Panc1 (cell line): Measurements from ENCODE around the gene PPIL4. TPM values are rescaled to one million over a fixed set of nuclear protein-coding genes. Genes with fewer than 3 reads are reported as not detected.

Experiments used
- ATAC-seq: fragments of 200-7000 bp; cut with Tn5 transposase; 2 replicates; pipeline ENCODE4 v1.9.1; 2020; ENCODE audit warnings: mild to moderate bottlenecking, moderate library complexity
- BruUV-seq: library from RNA; stranded (reverse); fragments of 400-500 nt; replicated peaks from 2 replicates; lab custom pipeline; 2021; lab: Mats Ljungman, UMichigan
- CTCF ChIA-PET: fragments of 300-600 bp; sonication (Branson Sonifier 250); formaldehyde crosslinking; loops from one replicate; lab custom pipeline; 2022; ENCODE audit warnings: antibody characterized with exemption; lab: Charles Lee
- POLR2A ChIA-PET: fragments of 300-600 bp; sonication (Branson Sonifier 250); formaldehyde crosslinking; loops from one replicate; lab custom pipeline; 2022; ENCODE audit warnings: antibody characterized with exemption; lab: Charles Lee
- DNase-seq: peaks from one replicate; pipeline ENCODE4 v3.0.0-alpha.2; 2010; ENCODE audit warnings: low read depth, low spot score
- H3K27ac ChIP-seq: 2 replicates; pipeline ENCODE4 v1.5.1; 2011; ENCODE audit warnings: mild to moderate bottlenecking, low read length, inconsistent platforms
- H3K27me3 ChIP-seq: fragments of 200-500 bp; sonication (Bioruptor generic); 2 replicates; pipeline ENCODE4 v1.6.0; 2014; ENCODE audit warnings: low read length, inconsistent platforms; ENCODE audit not compliant: control insufficient read depth, insufficient read depth
- H3K36me3 ChIP-seq: fragments of 200-500 bp; sonication (Bioruptor generic); 2 replicates; pipeline ENCODE4 v1.5.1; 2014; ENCODE audit warnings: inconsistent platforms, mild to moderate bottlenecking, low read length, moderate library complexity; ENCODE audit not compliant: control insufficient read depth, insufficient read depth
- H3K4me1 ChIP-seq: 2 replicates; pipeline ENCODE4 v1.5.1; 2011; ENCODE audit warnings: inconsistent platforms, mild to moderate bottlenecking, low read length, moderate library complexity; ENCODE audit not compliant: control insufficient read depth, insufficient read depth
- H3K4me3 ChIP-seq, 2 experiments: 2 replicates each; pipeline ENCODE4 v1.5.1; 2011 to 2012; ENCODE audit warnings: low read depth in 2 of 2, low read length in 2 of 2, mild to moderate bottlenecking in 2 of 2, inconsistent platforms in 1 of 2, moderate library complexity in 1 of 2
- H3K9me3 ChIP-seq: fragments of 200-500 bp; sonication (Bioruptor generic); 2 replicates; pipeline ENCODE4 v1.5.1; 2014; ENCODE audit warnings: low read depth, mild to moderate bottlenecking, inconsistent platforms, low read length, moderate library complexity; ENCODE audit not compliant: control insufficient read depth, insufficient read depth
- CTCF ChIP-seq: fragments of 450-650 bp; IDR thresholded peaks from 2 replicates; pipeline ENCODE4 v1.5.1; 2017; ENCODE audit warnings: mild to moderate bottlenecking
- POLR2AphosphoS5 ChIP-seq: IDR thresholded peaks from 2 replicates; pipeline ENCODE4 v1.6.1; 2012; ENCODE audit warnings: mild to moderate bottlenecking, low read depth, low read length, moderate library complexity
- REST ChIP-seq, 2 experiments: IDR thresholded peaks; 2 replicates each; pipeline ENCODE4 v1.6.1; 2011 to 2012; ENCODE audit warnings: low read depth in 2 of 2, control low read depth in 1 of 2, low read length in 1 of 2, mild to moderate bottlenecking in 1 of 2, moderate library complexity in 1 of 2; ENCODE audit not compliant: insufficient read depth in 1 of 2
- SIN3A ChIP-seq: IDR thresholded peaks from 2 replicates; pipeline ENCODE4 v1.6.1; 2012; ENCODE audit warnings: low read depth, mild to moderate bottlenecking, low read length, moderate library complexity, borderline replicate concordance; ENCODE audit not compliant: insufficient read depth
- TCF7L2 ChIP-seq: IDR thresholded peaks from 2 replicates; pipeline ENCODE4 v1.6.1; 2011; ENCODE audit warnings: mild to moderate bottlenecking, low read depth, low read length, inconsistent platforms
- in situ Hi-C: cut with HindIII; loops from 2 replicates; pipeline ENCODE4 v1.10.0; 2016; ENCODE audit warnings: low sequenced_read_pairs, low pct_unique_long_range_greater_than_20kb
- intact Hi-C: fragments of 100-400 bp; cut with micrococcal nuclease; formaldehyde crosslinking; loops from one replicate; pipeline ENCODE4 v1.10.0; 2022; ENCODE audit not compliant: unreplicated experiment
- total RNA-seq: library from RNA; stranded (reverse); gene quantifications from one replicate; pipeline ENCODE4 v1.2.1, GENCODE V29; 2021; ENCODE audit not compliant: unreplicated experiment

The PPIL4 gene
- total RNA-seq, 1 experiment from 2014 or later, result 19.9 TPM

GRCh38 chr6:149472241-149472640 lies 73.6 kb downstream of the PPIL4 start:
- no peaks in the 10 kb centered on the region for H3K4me1 ChIP-seq
- ChIA-PET POLR2A (no interaction called here), CTCF (no interaction called here)
- DNase-seq (no peak), ATAC-seq (no peak)
- BruUV-seq, result no TSS peak
- no peaks in the 10 kb centered on the region for H3K27me3 ChIP-seq
- no peak overlapping the region for H3K27ac ChIP-seq
- in situ Hi-C loops (no loop called here), intact Hi-C loops (no loop called here)
- no peaks in the 10 kb centered on the region for H3K9me3 ChIP-seq
- TF ChIP-seq SIN3A (no peak), CTCF (no peak), POLR2AphosphoS5 (no peak), TCF7L2 (no peak), REST (IDR thresholded peaks at IDR 0.05; ENCODE audit: insufficient read depth in 1 of 2, low read depth in 2 of 2, low read length in 1 of 2) (no peak)
- no peak overlapping the region for H3K4me3 ChIP-seq
- H3K36me3 ChIP-seq, result no peaks in the 10 kb centered on the region

DNA sequence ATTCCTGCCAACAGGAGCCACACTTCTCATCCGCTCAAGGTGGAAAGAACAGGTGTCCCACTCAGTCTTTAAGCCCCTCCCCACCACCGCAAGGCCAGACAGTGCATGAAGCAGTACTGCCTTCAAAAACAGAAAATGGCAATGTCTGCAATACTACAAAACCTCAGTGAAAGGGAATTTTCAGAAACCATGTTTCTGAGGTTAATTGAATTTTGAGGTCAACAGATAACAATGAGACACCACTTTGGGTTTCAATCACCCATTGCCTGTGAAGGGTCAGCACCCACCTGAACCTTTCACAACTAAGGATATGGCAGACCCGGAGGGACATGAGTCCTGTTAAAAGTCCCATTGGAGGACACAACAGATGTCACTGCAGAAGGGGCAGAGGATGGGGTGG lies 74.0 kb downstream of the PPIL4 start:
- no peak overlapping the region for H3K27ac ChIP-seq
- CTCF ChIA-PET, result no interaction called here
- H3K4me3 ChIP-seq, result no peak overlapping the region
- POLR2A ChIA-PET, result no interaction called here
- no peaks in the 10 kb centered on the region for H3K27me3 ChIP-seq
- in situ Hi-C loops (no loop called here), intact Hi-C loops (no loop called here)
- TF ChIP-seq CTCF, result no peak
- TF ChIP-seq TCF7L2, result no peak
- no peaks in the 10 kb centered on the region for H3K9me3 ChIP-seq
- ATAC-seq (no peak), DNase-seq (no peak)
- H3K36me3 ChIP-seq, result no peaks in the 10 kb centered on the region
- BruUV-seq, result no TSS peak
- no peaks in the 10 kb centered on the region for H3K4me1 ChIP-seq

GRCh38 chr6:149470948-149471347 lies 74.9 kb downstream of the PPIL4 start:
- ATAC-seq, result no peak
- CTCF ChIA-PET, result no interaction called here
- in situ Hi-C loops, result no loop called here

More at GRCh38 chr6:149470948-149471347, 74.9 kb downstream of the PPIL4 start:
- Histone ChIP-seq H3K4me1 (no peaks in the 10 kb centered on the region), H3K4me3 (no peak overlapping the region), H3K36me3 (no peaks in the 10 kb centered on the region), H3K27me3 (no peaks in the 10 kb centered on the region), H3K9me3 (no peaks in the 10 kb centered on the region), H3K27ac (no peak overlapping the region)
- intact Hi-C loops, result no loop called here
- DNase-seq, result no peak
- POLR2A ChIA-PET, result no interaction called here
- no peak for TF ChIP-seq CTCF
- TF ChIP-seq TCF7L2, result no peak
- TF ChIP-seq SIN3A, result no peak
- no peak for TF ChIP-seq POLR2AphosphoS5
- BruUV-seq, result no TSS peak
